ENCODE data around the gene TEX44. TPM values are rescaled to one million over a fixed set of nuclear protein-coding genes. Genes with fewer than 3 reads are reported as not detected.

The TEX44 gene
- total RNA-seq, 1 experiment from 2014 or later, result not detected

- intact Hi-C loops (cut with micrococcal nuclease; ENCODE audit: unreplicated experiment) (no loop called here), in situ Hi-C loops (cut with HindIII; ENCODE audit: low pct_unique_long_range_greater_than_20kb, low sequenced_read_pairs) (no loop called here)
- ATAC-seq (no peak), DNase-seq (ENCODE audit: low read depth, low spot score) (no peak)
- Histone ChIP-seq H3K9me3 (ENCODE audit: control insufficient read depth, insufficient read depth, low read depth, low read length) (no peaks in the 10 kb centered on the region), H3K27ac (ENCODE audit: low read length) (no peak overlapping the region), H3K4me1 (ENCODE audit: control insufficient read depth, insufficient read depth, low read length) (peaks cover 8% of the 10 kb centered on the region), H3K36me3 (ENCODE audit: control insufficient read depth, insufficient read depth, low read length) (no peaks in the 10 kb centered on the region), H3K27me3 (ENCODE audit: control insufficient read depth, insufficient read depth, low read length) (no peaks in the 10 kb centered on the region), H3K4me3 (ENCODE audit: low read depth in 2 of 2, low read length in 2 of 2) (no peak overlapping the region)
- BruUV-seq (replicated peaks), result no TSS peak
- ChIA-PET CTCF (interaction anchor here (0.7 kb wide), 1 partner anchor 114 kb away, joined by 4 read pairs; no protein-coding TSS in a partner anchor), POLR2A (interaction anchor here (0.6 kb wide), 1 partner anchor 264 kb away, joined by 3 read pairs; no protein-coding TSS in a partner anchor)
- TF ChIP-seq SIN3A (IDR thresholded peaks at IDR 0.05; ENCODE audit: borderline replicate concordance, insufficient read depth, low read depth, low read length) (no peak), TCF7L2 (IDR thresholded peaks at IDR 0.05; ENCODE audit: low read depth, low read length) (no peak), REST (IDR thresholded peaks at IDR 0.05; ENCODE audit: insufficient read depth in 1 of 2, low read depth in 2 of 2, low read length in 1 of 2) (no peak), CTCF (IDR thresholded peaks at IDR 0.05) (no peak), POLR2AphosphoS5 (IDR thresholded peaks at IDR 0.05; ENCODE audit: low read depth, low read length) (no peak)
Measured at GRCh38 chr2:231632559-231633142, 40.0 kb downstream of the TEX44 start.

GRCh38 chr2:231633241-231633976 lies 40.7 kb downstream of the TEX44 start:
- DNase-seq (ENCODE audit: low read depth, low spot score) (no peak), ATAC-seq (0 out of 2 replicates have a peak, but pooled peaks have one; percentile 25)
- CTCF ChIA-PET, result no interaction called here
- no peak for TF ChIP-seq TCF7L2 (IDR thresholded peaks at IDR 0.05; ENCODE audit: low read depth, low read length)
- TF ChIP-seq SIN3A (IDR thresholded peaks at IDR 0.05; ENCODE audit: borderline replicate concordance, insufficient read depth, low read depth, low read length), result no peak
- TF ChIP-seq CTCF (IDR thresholded peaks at IDR 0.05), result no peak
- TF ChIP-seq REST (IDR thresholded peaks at IDR 0.05; ENCODE audit: insufficient read depth in 1 of 2, low read depth in 2 of 2, low read length in 1 of 2), result no peak
- no peak for TF ChIP-seq POLR2AphosphoS5 (IDR thresholded peaks at IDR 0.05; ENCODE audit: low read depth, low read length)
- Histone ChIP-seq H3K27me3 (ENCODE audit: control insufficient read depth, insufficient read depth, low read length) (no peaks in the 10 kb centered on the region), H3K9me3 (ENCODE audit: control insufficient read depth, insufficient read depth, low read depth, low read length) (no peaks in the 10 kb centered on the region), H3K4me3 (ENCODE audit: low read depth in 2 of 2, low read length in 2 of 2) (no peak overlapping the region), H3K36me3 (ENCODE audit: control insufficient read depth, insufficient read depth, low read length) (no peaks in the 10 kb centered on the region), H3K4me1 (ENCODE audit: control insufficient read depth, insufficient read depth, low read length) (peaks cover 8% of the 10 kb centered on the region), H3K27ac (ENCODE audit: low read length) (no peak overlapping the region)
- POLR2A ChIA-PET, result no interaction called here
- BruUV-seq (replicated peaks), result no TSS peak
- in situ Hi-C loops (cut with HindIII; ENCODE audit: low pct_unique_long_range_greater_than_20kb, low sequenced_read_pairs) (no loop called here), intact Hi-C loops (cut with micrococcal nuclease; ENCODE audit: unreplicated experiment) (no loop called here)
